ENCODE measurements around the gene SOCS6.
"Not testable (repeated sequence)": the region's sequence is repeated elsewhere in the genome, so short reads cannot be mapped to it uniquely, and the experiment has no call there.

SOCS6 gene

GRCh38 chr18:70363861-70364260 is 75.0 kb downstream of the SOCS6 start:
- DNase-seq, result no peak

DNA sequence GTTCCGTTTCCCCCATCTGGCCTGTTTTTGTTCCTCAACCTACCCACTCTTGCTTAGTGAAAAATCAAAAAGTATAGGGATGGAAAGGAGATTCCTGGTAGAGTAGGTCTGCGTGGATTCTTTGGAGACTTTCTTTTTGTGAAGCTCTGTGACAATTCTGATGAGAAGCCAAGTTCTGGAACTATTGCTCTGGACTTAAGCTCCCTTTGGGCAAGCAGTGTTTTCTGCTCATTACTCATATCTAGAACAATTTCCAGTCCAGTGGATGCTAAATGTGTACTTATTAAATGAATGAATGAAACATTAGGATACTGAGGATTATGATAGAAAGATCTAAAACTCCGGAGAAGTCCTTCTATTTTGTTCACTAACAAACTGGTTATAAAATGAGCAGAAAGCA is 76.5 kb downstream of the SOCS6 start:
- DNase-seq, result no peak

DNA sequence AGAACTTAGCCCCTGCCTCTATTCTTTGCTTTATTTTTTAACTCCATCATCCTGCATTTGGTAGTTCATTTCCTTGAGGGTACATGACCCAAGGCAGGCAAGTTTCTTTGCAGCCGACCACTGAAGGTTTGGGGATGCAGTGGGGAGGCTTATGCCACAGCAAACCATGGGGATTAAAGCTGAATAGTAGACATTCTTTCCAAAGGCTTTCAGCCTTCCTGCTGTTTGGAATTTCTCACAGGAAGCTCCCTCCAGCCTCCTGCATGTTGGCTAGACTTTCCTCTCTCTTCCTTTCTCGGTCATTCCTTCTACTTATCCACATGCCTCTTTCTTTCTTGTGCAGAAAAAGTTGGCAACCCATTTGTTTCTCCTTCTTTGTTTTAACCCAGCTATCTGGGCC is 77.3 kb downstream of the SOCS6 start:
- DNase-seq, result no peak

DNA sequence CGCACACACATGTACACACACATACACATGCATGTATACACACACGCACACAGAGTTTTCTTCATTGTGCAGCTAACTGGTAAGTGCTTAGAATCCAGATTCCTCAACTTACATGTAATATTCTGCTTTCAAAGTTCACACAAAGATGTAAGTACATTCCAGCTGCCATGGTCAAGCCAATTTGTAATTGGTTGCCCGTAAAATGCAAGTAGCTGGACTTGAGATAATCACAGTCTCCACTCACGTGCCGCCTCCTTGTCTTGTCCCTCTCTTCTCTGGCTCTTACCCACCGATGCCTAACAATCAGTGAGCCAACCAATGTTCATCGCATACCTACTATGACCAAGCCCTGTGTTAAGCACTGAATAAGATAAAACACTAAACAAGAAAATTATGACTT is 77.8 kb downstream of the SOCS6 start:
- DNase-seq, result no peak

DNA sequence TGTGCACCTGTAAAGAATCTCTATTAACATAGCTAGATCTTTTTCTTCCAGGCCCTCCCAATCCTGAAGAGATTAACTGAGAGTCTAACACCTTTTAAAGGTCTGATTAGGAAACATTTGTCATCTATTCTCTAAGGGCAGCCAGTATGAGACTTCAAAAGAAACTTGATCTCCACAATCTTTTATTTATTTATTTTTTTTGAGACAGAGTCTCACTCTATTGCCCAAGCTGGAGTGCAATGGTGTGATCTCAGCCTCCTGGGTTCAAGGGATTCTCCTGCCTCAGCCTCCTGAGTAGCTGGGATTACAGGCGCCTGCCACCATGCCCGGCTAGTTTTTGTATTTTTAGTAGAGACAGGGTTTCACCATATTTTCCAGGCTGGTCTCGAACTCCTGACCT is 78.5 kb downstream of the SOCS6 start:
- DNase-seq, result not testable (repeated sequence)

DNA sequence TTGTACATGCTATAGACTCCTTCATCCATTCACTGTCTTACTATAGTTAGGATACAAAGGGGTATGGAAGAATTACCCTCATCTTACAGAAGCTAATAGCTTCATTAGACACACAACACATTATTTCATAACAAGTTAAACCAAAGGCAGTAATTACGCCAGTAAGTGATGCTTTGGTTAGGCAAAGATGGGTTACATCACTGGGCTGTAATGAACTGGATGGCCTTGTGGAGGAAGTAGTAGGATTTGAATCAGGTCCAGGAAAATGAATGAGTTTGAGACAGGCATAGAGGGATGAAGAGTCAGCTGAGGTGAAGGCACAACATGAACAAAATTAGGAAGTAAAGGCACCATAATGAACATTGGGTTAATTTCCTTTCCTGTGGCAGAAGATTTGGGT is 80.1 kb downstream of the SOCS6 start:
- no peak for DNase-seq

DNA sequence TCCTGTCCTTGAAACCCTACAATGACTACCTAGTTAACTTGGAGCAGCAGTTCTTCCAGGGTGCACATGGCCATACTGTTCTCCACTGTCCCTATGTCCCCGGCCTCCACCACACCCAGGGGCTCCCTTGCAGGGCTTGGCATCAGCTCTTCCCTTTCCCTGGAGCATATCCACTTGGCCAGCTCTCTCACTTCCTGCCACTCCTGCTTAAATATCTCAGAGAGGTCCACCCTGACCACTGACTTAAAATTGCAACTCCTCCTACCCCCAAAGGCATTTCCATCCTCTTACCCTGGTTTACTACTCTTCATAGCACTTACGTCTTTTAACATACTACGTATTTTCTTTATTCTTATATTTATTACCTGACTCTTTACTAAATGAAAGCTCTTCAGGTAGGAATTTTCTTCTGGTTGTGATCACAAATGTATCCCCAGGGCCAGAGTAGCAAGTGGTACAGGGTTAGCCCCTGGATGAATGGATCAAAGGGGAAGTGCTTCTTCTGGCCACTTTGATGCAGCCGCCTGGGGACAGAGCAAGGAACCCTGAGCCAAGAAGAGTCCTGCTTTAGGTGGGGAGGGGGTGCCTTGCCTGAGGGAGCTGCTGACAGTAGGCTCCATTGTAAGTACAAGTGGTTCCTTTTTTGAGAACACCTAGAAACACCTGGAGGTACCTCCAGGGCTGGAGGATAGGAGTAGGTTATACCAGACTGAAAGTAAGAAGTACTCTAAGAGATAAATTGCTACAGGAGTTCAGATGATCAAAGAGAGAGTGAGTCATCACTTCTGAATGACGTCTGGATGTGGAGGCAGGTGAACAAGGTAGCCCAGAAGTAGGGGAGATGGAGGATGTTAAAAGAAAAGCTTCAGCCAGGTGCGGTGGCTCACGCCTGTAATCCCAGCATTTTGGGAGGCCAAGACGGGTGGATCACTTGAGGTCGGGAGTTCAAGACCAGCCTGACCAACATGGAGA is 82.2 kb downstream of the SOCS6 start:
- DNase-seq, result no peak

DNA sequence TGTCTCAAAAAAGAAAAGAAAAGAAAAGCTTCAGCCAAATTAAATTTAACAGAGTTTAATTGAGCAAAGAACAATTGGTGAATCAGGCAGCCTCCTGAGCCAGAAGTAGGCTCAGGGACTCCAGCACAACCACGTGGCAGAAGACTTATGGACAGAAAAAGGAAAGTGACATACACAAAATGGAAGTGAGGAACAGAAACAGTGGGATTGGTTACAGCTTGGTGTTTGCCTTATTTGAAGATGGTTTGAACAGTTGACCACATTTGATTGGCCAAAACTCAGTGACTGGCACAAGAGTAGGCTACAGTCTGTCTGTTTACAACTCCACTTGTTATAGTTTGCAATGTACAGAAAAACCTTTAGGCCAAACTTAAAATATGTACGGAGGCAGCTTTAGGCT is 83.1 kb downstream of the SOCS6 start:
- DNase-seq, result no peak

- DNase-seq, result no peak
Observed at GRCh38 chr18:70372450-70373041, 83.7 kb downstream of the SOCS6 start.

- DNase-seq, result no peak
Observed at GRCh38 chr18:70373042-70373519, 84.2 kb downstream of the SOCS6 start.

- DNase-seq, result no peak
Observed at GRCh38 chr18:70374154-70374553, 85.3 kb downstream of the SOCS6 start.

DNA sequence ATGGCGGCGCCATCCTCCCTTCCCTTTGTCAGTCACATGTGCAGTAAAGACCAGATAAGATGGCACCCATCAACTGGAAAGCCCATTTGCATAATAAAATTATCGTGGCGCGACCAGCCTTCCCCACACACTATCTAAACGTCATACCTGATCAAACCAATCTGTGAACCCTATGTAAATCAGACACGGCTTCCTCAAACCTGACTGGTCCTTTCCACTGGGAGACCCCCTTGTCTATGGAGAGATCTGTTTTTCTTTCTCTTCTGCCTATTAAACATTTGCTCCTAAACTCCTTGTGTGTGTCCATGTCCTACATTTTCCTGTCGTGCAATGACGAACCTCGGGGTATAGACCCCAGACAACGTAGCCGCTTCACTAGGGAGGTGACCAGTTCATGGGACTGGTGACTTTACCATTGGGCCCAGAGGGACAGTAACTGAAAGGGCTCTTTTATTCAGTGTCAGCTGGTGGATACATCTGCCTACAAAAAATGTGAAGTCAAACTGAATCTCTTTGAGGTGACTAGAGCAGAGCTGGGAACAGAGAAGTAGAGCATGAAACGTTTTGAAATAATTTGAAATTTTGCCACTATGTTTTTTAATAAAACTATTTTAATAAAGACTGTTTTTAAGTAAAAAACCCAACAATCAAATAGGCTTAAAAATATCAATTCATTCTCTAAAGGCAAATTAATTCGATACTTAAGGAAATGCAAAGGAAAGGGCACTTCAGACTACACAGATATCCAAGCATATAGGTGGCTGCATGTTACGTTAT is 87.5 kb downstream of the SOCS6 start:
- no peak for DNase-seq

- DNase-seq, result no peak
Observed at GRCh38 chr18:70376914-70377258, 88.0 kb downstream of the SOCS6 start.

DNA sequence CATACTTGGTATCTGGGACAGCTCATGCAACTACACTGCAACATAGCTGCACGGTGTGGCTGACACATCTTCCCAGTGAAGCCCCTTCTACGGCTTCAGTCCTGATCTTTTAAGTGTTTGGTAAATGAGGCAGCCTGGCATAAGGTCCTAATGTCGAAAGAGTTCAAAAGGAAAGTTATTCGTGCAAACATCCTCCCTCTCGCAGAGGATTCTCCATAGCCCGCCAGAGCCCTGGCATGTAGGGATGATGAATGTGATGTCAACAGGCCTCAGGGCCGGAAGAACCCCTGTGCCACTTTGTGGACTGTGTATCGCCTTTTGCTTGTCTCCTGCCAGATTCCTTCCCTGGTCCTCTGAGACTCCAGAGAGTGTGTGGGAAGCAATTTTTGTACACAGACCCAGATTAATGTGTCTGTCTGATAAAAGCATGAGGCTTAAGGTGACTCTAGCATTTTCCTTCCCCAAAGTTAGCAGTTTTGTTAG is 88.5 kb downstream of the SOCS6 start:
- no peak for DNase-seq

GRCh38 chr18:70377857-70378701 is 89.2 kb downstream of the SOCS6 start:
- no peak for DNase-seq
